ENCODE data around the gene IL7R. TPM values are rescaled to one million over a fixed set of nuclear protein-coding genes. Genes with fewer than 3 reads are reported as not detected.

IL7R gene
- total RNA-seq, 1 donor from 2014 or later = 0.54 TPM

- no peaks in the 10 kb centered on the region for H3K36me3 Mint-ChIP-seq (ENCODE audit: low read depth, unreplicated experiment)
- H3K9me3 Mint-ChIP-seq (ENCODE audit: unreplicated experiment) = no peaks in the 10 kb centered on the region
- H3K4me3 Mint-ChIP-seq (ENCODE audit: unreplicated experiment) = no peak overlapping the region
- H3K4me1 Mint-ChIP-seq (ENCODE audit: unreplicated experiment) = no peaks in the 10 kb centered on the region
- no peak overlapping the region for H3K27ac Mint-ChIP-seq (ENCODE audit: unreplicated experiment)
- DNase-seq (ENCODE audit: low spot score) = no peak
- TF ChIP-seq CTCF (IDR thresholded peaks at IDR 0.05; ENCODE audit: unreplicated experiment) = no peak
- H3K27me3 Mint-ChIP-seq (ENCODE audit: unreplicated experiment) = no peaks in the 10 kb centered on the region
Observed at GRCh38 chr5:35878079-35878478, 21.4 kb downstream of the IL7R start.

DNA sequence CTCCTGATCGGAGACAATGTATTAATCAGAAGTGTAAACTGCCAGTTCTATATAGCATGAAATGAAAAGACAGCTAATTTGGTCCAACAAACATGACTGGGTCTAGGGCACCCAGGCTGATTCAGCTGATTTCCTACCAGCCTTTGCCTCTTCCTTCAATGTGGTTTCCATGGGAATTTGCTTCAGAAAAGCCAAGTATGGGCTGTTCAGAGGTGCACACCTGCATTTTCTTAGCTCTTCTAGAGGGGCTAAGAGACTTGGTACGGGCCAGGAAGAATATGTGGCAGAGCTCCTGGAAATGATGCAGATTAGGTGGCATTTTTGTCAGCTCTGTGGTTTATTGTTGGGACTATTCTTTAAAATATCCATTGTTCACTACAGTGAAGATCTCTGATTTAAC is 22.4 kb downstream of the IL7R start:
- H3K9me3 Mint-ChIP-seq (ENCODE audit: unreplicated experiment) = no peaks in the 10 kb centered on the region
- no peaks in the 10 kb centered on the region for H3K4me1 Mint-ChIP-seq (ENCODE audit: unreplicated experiment)

DNA sequence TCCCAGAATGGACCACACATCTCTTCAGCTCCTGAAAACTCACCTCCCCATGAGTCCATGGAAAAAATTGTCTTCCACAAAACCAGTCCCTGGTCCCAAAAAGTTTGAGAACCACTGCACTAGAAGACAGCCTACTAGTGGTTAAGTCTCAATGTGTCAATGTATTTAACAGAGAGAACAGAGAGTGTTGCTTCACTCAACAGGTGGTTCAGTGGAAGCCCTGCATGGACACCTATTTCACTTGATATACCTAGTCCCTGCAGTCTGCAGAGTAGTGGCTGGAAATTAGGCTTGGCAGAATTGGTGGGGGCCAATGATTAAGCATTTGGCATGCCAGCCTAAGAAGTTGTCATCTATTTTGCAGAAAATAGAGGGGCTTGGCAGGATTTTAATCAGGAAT is 23.0 kb downstream of the IL7R start:
- H3K4me3 Mint-ChIP-seq (ENCODE audit: unreplicated experiment) = no peak overlapping the region
- no peak overlapping the region for H3K27ac Mint-ChIP-seq (ENCODE audit: unreplicated experiment)
- no peaks in the 10 kb centered on the region for H3K27me3 Mint-ChIP-seq (ENCODE audit: unreplicated experiment)
- no peaks in the 10 kb centered on the region for H3K9me3 Mint-ChIP-seq (ENCODE audit: unreplicated experiment)
- TF ChIP-seq CTCF (IDR thresholded peaks at IDR 0.05; ENCODE audit: unreplicated experiment) = no peak
- DNase-seq (ENCODE audit: low spot score) = no peak
- no peaks in the 10 kb centered on the region for H3K4me1 Mint-ChIP-seq (ENCODE audit: unreplicated experiment)
- H3K36me3 Mint-ChIP-seq (ENCODE audit: low read depth, unreplicated experiment) = no peaks in the 10 kb centered on the region

More for the DNA sequence above, 22.4 kb downstream of the IL7R start:
- H3K27me3 Mint-ChIP-seq (ENCODE audit: unreplicated experiment) = no peaks in the 10 kb centered on the region
- H3K27ac Mint-ChIP-seq (ENCODE audit: unreplicated experiment) = no peak overlapping the region
- no peak for DNase-seq (ENCODE audit: low spot score)
- H3K4me3 Mint-ChIP-seq (ENCODE audit: unreplicated experiment) = no peak overlapping the region
- TF ChIP-seq CTCF (IDR thresholded peaks at IDR 0.05; ENCODE audit: unreplicated experiment) = no peak
- H3K36me3 Mint-ChIP-seq (ENCODE audit: low read depth, unreplicated experiment) = no peaks in the 10 kb centered on the region

DNA sequence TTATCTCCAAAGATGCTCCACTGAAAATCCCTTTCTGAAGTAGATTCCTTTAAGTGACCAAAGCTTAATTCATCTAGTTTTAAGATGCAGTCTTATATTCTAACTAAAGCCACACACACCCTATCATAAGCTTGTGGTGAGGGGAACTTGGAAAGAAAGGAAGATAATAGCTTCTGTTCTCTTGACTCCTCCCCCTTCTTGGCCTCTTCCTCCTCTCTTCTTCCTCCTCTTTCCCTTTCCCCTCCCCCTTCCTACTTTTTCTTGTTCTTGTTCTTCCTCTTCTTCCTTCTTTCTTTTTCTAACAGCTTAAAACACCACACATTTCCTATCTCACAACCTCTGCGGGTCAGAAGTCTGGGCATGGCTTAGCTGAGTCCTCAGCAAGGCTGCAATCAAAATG is 23.5 kb downstream of the IL7R start:
- TF ChIP-seq CTCF (IDR thresholded peaks at IDR 0.05; ENCODE audit: unreplicated experiment) = no peak
- no peaks in the 10 kb centered on the region for H3K4me1 Mint-ChIP-seq (ENCODE audit: unreplicated experiment)
- H3K9me3 Mint-ChIP-seq (ENCODE audit: unreplicated experiment) = no peaks in the 10 kb centered on the region
- no peak for DNase-seq (ENCODE audit: low spot score)
- no peaks in the 10 kb centered on the region for H3K27me3 Mint-ChIP-seq (ENCODE audit: unreplicated experiment)
- H3K4me3 Mint-ChIP-seq (ENCODE audit: unreplicated experiment) = no peak overlapping the region
- H3K27ac Mint-ChIP-seq (ENCODE audit: unreplicated experiment) = no peak overlapping the region
- H3K36me3 Mint-ChIP-seq (ENCODE audit: low read depth, unreplicated experiment) = no peaks in the 10 kb centered on the region

GRCh38 chr5:35881758-35882157 is 25.1 kb downstream of the IL7R start:
- H3K36me3 Mint-ChIP-seq (ENCODE audit: low read depth, unreplicated experiment) = no peaks in the 10 kb centered on the region

More at GRCh38 chr5:35881758-35882157, 25.1 kb downstream of the IL7R start:
- Mint-ChIP-seq H3K4me1 (ENCODE audit: unreplicated experiment) (no peaks in the 10 kb centered on the region), H3K27ac (ENCODE audit: unreplicated experiment) (no peak overlapping the region), H3K9me3 (ENCODE audit: unreplicated experiment) (no peaks in the 10 kb centered on the region), H3K27me3 (ENCODE audit: unreplicated experiment) (no peaks in the 10 kb centered on the region), H3K4me3 (ENCODE audit: unreplicated experiment) (no peak overlapping the region)
- no peak for TF ChIP-seq CTCF (IDR thresholded peaks at IDR 0.05; ENCODE audit: unreplicated experiment)
- DNase-seq (ENCODE audit: low spot score) = no peak

Measured in endothelial cell (in vitro differentiated cells).